ENCODE data around the gene KIAA1210. TPM values are rescaled to one million over a fixed set of nuclear protein-coding genes. Genes with fewer than 3 reads are reported as not detected.

The KIAA1210 gene
- total RNA-seq, 1 experiment from 2014 or later: not detected

- H3K27me3 ChIP-seq (ENCODE audit: insufficient read depth, low read depth): no peaks in the 10 kb centered on the region; the same call in 1 of the 2 replicates
- H3K9me3 ChIP-seq (ENCODE audit: insufficient read depth, low read depth): no peaks in the 10 kb centered on the region
- no peaks in the 10 kb centered on the region for H3K9me2 ChIP-seq (ENCODE audit: insufficient read depth)
- no peaks in the 10 kb centered on the region for H3K36me3 ChIP-seq (ENCODE audit: low read depth)
- no TSS peak for BruUV-seq (replicated peaks)
- no peaks in the 10 kb centered on the region for H3K4me1 ChIP-seq (replicated peaks; ENCODE audit: insufficient read depth)
- peak in 1 of 2 experiments; percentile 58 for DNase-seq
- TF ChIP-seq CTCF (conservative IDR thresholded peaks at IDR 0.05): no peak
- TF ChIP-seq EZH2 (IDR thresholded peaks at IDR 0.05; ENCODE audit: low read depth): no peak
- intact Hi-C loops (cut with micrococcal nuclease; ENCODE audit: unreplicated experiment): no loop called here
- POLR2A ChIA-PET (ENCODE audit: unreplicated experiment): interaction anchor here (0.6 kb wide), 1 partner anchor 8 kb away, joined by 8 read pairs; no protein-coding TSS in a partner anchor
- H3K27ac ChIP-seq: no peak overlapping the region
- H2AFZ ChIP-seq: no peak overlapping the region
- H3F3A ChIP-seq (ENCODE audit: insufficient read depth, low read depth): no peaks in the 10 kb centered on the region
- no peaks in the 10 kb centered on the region for H3K79me2 ChIP-seq (ENCODE audit: low read depth)
- H3K4me3 ChIP-seq: no peak overlapping the region
- no peak overlapping the region for H3K4me2 ChIP-seq
- H4K20me1 ChIP-seq (ENCODE audit: insufficient read depth): no peaks in the 10 kb centered on the region
- CTCF ChIA-PET: interaction anchor here (0.9 kb wide), 1 partner anchor 9 kb away, joined by 6 read pairs; no protein-coding TSS in a partner anchor
Observed at GRCh38 chrX:119075270-119076025, 52.2 kb downstream of the KIAA1210 start.

DNA sequence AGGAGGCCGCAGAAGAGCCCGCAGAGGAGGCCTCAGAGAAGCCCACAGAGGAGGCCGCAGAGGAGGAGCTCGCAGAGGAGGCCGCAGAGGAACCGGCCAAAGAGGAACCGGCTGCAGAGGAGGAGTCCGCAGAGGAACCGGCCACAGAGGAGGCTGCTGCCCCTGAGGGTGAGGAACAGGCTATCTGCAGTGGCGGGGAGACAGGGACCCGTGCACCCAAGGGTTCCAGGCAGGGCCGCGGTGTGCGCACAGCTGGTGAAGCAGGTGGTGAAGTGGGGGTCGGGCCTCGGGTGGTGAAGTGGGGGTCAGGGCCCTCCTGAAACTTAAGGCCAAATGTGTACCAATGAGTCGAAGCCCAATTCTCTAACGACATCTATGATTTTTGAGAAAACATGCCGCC lies 53.7 kb downstream of the KIAA1210 start:
- H2AFZ ChIP-seq: no peak overlapping the region
- CTCF ChIA-PET: no interaction called here
- H3F3A ChIP-seq (ENCODE audit: insufficient read depth, low read depth): no peaks in the 10 kb centered on the region
- DNase-seq: no peak
- H3K9me3 ChIP-seq (ENCODE audit: insufficient read depth, low read depth): no peaks in the 10 kb centered on the region
- H3K4me1 ChIP-seq (replicated peaks; ENCODE audit: insufficient read depth): no peaks in the 10 kb centered on the region
- H4K20me1 ChIP-seq (ENCODE audit: insufficient read depth): no peaks in the 10 kb centered on the region
- intact Hi-C loops (cut with micrococcal nuclease; ENCODE audit: unreplicated experiment): no loop called here
- H3K4me2 ChIP-seq: no peak overlapping the region
- BruUV-seq (replicated peaks): no TSS peak
- TF ChIP-seq CTCF (conservative IDR thresholded peaks at IDR 0.05) (no peak), EZH2 (IDR thresholded peaks at IDR 0.05; ENCODE audit: low read depth) (no peak)
- H3K27me3 ChIP-seq (ENCODE audit: insufficient read depth, low read depth): no peaks in the 10 kb centered on the region; the same call in 1 of the 2 replicates
- no peak overlapping the region for H3K27ac ChIP-seq
- no peaks in the 10 kb centered on the region for H3K36me3 ChIP-seq (ENCODE audit: low read depth)
- POLR2A ChIA-PET (ENCODE audit: unreplicated experiment): no interaction called here
- no peaks in the 10 kb centered on the region for H3K79me2 ChIP-seq (ENCODE audit: low read depth)
- H3K4me3 ChIP-seq: no peak overlapping the region
- H3K9me2 ChIP-seq (ENCODE audit: insufficient read depth): no peaks in the 10 kb centered on the region

DNA sequence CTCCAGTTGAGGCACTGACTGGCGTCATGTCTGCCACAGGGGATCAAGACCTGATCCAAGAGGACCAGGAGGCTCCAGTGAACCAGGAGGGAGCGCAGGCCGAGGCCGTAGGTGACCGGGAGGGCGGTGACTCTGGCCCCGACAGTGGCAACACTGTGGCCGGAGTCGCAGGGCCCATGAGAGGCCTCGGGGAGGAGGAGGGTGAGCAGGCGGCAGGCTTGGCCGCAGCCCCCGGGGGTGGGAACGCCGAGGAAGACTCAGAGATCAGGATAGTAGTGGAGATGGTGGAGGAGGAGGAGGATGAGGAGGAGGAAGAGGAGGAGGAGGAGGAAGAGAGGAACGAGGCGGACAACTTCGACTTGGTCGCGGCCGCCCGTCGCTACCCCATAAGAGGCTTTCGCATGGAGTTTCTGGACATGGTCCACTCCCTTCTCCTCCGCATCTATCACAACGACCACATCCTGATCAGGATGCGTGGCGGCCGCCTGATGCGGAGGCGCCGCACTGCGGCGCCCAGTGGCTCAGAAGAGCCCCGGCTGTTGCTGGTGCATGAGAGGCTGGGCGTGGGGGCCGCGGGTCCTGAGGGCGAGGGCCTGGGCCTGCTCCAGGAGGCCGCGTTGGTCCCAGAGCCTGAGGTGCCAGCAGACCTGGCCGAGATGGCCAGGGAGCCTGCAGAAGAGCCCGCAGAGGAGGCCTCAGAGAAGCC lies 54.3 kb downstream of the KIAA1210 start:
- Histone ChIP-seq H3K79me2 (ENCODE audit: low read depth) (no peaks in the 10 kb centered on the region), H3K9me2 (ENCODE audit: insufficient read depth) (no peaks in the 10 kb centered on the region), H2AFZ (no peak overlapping the region), H3K27me3 (ENCODE audit: insufficient read depth, low read depth) (peaks cover 2% of the 10 kb centered on the region; the same call in 1 of the 2 replicates), H3K36me3 (ENCODE audit: low read depth) (no peaks in the 10 kb centered on the region), H3F3A (ENCODE audit: insufficient read depth, low read depth) (no peaks in the 10 kb centered on the region), H3K4me2 (no peak overlapping the region), H3K4me1 (replicated peaks; ENCODE audit: insufficient read depth) (no peaks in the 10 kb centered on the region), H3K9me3 (ENCODE audit: insufficient read depth, low read depth) (no peaks in the 10 kb centered on the region), H4K20me1 (ENCODE audit: insufficient read depth) (no peaks in the 10 kb centered on the region), H3K4me3 (no peak overlapping the region), H3K27ac (no peak overlapping the region)
- ChIA-PET POLR2A (ENCODE audit: unreplicated experiment) (no interaction called here), CTCF (no interaction called here)
- TF ChIP-seq CTCF (conservative IDR thresholded peaks at IDR 0.05): no peak
- TF ChIP-seq EZH2 (IDR thresholded peaks at IDR 0.05; ENCODE audit: low read depth): no peak
- intact Hi-C loops (cut with micrococcal nuclease; ENCODE audit: unreplicated experiment): no loop called here
- BruUV-seq (replicated peaks): no TSS peak
- DNase-seq: no peak

All from PC-9 (cell line).